Fibroblast of mammary gland (primary cell): ENCODE results near the gene TM9SF1.

ENCODE experiments used
- DNase-seq: peaks from one replicate; pipeline ENCODE4 v3.0.0-alpha.2; 2010; ENCODE audit warnings: low read depth
- H3K4me3 ChIP-seq: 2 replicates; pipeline ENCODE4 v1.5.1; 2011; ENCODE audit warnings: low read depth, mild to moderate bottlenecking, low read length, moderate library complexity; ENCODE audit not compliant: control insufficient read depth
- TF ChIP-seq, protein P1 (sequence below): conservative IDR thresholded peaks from 2 replicates; pipeline ENCODE4 v1.5.1; 2011; ENCODE audit warnings: low read depth, low read length, inconsistent platforms; ENCODE audit not compliant: control insufficient read depth, insufficient read depth

The TM9SF1 gene

DNA sequence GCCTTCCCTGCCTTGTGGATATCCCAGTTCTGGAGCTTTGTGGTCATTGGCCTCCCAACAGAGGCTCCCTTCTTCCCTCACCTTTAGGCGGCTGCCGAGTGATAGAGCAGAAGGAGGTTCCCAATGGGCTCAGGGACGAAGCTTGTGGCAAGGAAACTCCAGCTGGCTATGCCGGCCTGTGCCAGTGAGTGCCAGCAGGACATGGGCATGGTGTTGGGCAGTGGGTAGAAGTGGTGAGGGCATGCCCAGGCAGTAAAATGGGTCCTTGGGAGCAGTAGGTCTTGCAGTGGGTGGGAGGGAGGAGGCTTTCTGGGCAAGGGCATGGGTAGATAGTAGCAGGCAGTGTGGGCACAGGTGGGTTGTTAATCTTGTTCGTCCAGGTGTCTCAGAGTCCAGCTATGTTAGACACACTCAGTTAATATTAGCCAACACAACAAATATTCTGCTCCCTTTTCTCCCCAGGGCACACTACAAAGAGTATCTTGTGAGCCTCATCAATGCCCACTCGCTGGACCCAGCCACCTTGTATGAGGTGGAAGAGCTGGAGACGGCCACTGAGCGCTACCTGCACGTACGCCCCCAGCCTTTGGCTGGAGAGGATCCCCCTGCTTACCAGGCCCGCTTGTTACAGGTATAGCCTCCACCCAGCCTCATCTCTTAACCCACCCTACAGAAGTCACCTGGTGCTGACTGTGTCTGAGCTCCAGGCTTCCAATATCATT is 35.3 kb downstream of the TM9SF1 start:
- no peak for DNase-seq
- TF ChIP-seq, protein P1, sequence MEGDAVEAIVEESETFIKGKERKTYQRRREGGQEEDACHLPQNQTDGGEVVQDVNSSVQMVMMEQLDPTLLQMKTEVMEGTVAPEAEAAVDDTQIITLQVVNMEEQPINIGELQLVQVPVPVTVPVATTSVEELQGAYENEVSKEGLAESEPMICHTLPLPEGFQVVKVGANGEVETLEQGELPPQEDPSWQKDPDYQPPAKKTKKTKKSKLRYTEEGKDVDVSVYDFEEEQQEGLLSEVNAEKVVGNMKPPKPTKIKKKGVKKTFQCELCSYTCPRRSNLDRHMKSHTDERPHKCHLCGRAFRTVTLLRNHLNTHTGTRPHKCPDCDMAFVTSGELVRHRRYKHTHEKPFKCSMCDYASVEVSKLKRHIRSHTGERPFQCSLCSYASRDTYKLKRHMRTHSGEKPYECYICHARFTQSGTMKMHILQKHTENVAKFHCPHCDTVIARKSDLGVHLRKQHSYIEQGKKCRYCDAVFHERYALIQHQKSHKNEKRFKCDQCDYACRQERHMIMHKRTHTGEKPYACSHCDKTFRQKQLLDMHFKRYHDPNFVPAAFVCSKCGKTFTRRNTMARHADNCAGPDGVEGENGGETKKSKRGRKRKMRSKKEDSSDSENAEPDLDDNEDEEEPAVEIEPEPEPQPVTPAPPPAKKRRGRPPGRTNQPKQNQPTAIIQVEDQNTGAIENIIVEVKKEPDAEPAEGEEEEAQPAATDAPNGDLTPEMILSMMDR, result no peak
- no peak overlapping the region for H3K4me3 ChIP-seq

- no peak for DNase-seq
- TF ChIP-seq, protein P1, result no peak
- no peak overlapping the region for H3K4me3 ChIP-seq
Measured at GRCh38 chr14:24157331-24157730, 37.9 kb downstream of the TM9SF1 start.

DNA sequence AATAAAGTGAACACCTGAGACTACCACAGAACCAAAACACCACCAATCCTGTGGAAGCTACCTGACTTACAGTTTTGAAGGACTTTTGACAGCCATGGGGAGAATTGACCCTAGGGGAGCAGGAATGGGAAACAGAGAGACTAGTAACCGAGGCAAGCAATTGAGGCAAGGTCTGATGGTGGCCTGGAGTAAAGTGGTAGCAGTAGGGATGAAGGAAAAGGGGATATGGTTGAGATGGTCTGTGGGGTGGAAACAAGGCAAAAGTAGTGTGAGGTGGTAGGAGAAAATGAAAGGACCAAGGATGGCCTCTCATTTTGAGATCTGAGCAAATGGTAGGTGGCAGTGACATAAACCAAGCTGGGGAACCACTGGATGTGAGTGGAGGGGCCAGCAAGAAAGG is 38.4 kb downstream of the TM9SF1 start:
- TF ChIP-seq, protein P1, result no peak
- no peak overlapping the region for H3K4me3 ChIP-seq
- DNase-seq, result no peak

GRCh38 chr14:24155100-24155499 is 40.1 kb downstream of the TM9SF1 start:
- DNase-seq, result no peak

GRCh38 chr14:24151404-24152080 is 43.7 kb downstream of the TM9SF1 start:
- TF ChIP-seq, protein P1, result no peak
- no peak for DNase-seq
- H3K4me3 ChIP-seq, result no peak overlapping the region

More at GRCh38 chr14:24155100-24155499, 40.1 kb downstream of the TM9SF1 start:
- TF ChIP-seq, protein P1, result no peak
- no peak overlapping the region for H3K4me3 ChIP-seq

DNA sequence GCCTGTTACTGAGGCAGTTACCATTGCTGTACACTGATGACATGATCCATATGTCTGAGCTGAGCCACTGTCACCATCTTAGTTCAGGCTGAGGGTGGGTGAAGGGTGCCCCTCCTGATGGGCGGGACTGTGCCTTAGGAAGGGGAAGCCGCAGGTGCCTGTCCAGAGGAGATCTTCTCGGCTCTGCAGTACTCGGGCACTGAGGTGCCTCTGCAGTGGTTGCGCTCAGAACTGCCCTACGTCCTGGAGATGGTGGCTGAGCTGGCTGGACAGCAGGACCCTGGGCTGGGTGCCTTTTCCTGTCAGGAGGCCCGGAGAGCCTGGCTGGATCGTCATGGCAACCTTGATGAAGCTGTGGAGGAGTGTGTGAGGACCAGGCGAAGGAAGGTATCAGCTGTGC is 44.2 kb downstream of the TM9SF1 start:
- TF ChIP-seq, protein P1, result no peak
- no peak overlapping the region for H3K4me3 ChIP-seq
- DNase-seq, result no peak
